Adipose tissue (tissue), 3 donors: Measurements from ENCODE around the gene TJP3. TPM values are rescaled to one million over a fixed set of nuclear protein-coding genes. Genes with fewer than 3 reads are reported as not detected.

ENCODE experiments used
- H3K27ac ChIP-seq: one replicate; pipeline ENCODE4 v1.5.1; 2013; ENCODE audit warnings: low read depth, low read length
- WGBS, 3 donors: extraction: QIAGEN DNeasy Blood & Tissue Kit; methylation state at CpG; one replicate each; pipeline ENCODE4 v1.1.7; 2013; 5-methylcytosine and 5-hydroxymethylcytosine counted together
- polyA plus RNA-seq, 3 donors: library from polyadenylated mRNA; stranded (reverse); fragments of 200-250 nt; gene quantifications; one replicate each; pipeline ENCODE4 v1.2.3, GENCODE V29; 2013
- donor health status: healthy with polysubstance abuse.
- donor health status: Bipolar disorder and iron deficiency.
- donor health status: healthy.

Gene TJP3
- polyA plus RNA-seq, 3 donors, result 0.45 to 7.4 (median 4.2) TPM

DNA sequence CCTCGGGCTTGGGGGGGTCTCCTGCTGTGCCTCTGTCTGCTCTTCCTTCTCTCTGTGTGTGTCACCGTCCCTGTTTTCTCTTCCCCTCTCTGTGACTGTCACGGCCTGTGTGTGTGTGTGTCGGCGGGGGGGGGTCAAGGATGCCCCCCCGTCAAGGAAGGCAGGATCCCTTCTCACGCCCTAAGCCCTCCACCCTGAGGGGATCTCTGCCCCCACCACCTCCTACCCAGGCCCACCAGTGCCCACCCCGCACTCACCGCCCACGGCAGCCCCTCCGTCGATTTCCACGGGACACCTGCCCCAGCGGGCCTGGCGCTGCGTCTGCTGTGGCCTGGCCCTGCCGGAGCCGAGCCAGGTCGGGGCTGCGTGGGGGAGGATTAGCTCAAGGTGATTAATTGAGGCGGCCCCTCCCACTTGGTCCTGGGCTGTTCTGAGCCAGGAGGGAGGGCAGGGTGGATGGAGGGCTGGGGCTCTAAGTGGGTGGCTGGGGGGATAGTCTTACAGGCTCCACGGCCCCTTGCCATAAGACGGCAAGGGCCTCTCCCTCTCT lies 63.8 kb downstream of the TJP3 start, which contains the start of gene RAX2:
RAX2 (minus strand) TSS at position 323 of the 550 bp plus-strand sequence. CDS start 486 bp downstream, outside the sequence.
- no peak within 1 kb of the TSS for H3K27ac ChIP-seq
- 18 to 53% (median 39%) methylated on average over 19 to 23 of the region's 23 CpGs for WGBS, 3 donors

DNA sequence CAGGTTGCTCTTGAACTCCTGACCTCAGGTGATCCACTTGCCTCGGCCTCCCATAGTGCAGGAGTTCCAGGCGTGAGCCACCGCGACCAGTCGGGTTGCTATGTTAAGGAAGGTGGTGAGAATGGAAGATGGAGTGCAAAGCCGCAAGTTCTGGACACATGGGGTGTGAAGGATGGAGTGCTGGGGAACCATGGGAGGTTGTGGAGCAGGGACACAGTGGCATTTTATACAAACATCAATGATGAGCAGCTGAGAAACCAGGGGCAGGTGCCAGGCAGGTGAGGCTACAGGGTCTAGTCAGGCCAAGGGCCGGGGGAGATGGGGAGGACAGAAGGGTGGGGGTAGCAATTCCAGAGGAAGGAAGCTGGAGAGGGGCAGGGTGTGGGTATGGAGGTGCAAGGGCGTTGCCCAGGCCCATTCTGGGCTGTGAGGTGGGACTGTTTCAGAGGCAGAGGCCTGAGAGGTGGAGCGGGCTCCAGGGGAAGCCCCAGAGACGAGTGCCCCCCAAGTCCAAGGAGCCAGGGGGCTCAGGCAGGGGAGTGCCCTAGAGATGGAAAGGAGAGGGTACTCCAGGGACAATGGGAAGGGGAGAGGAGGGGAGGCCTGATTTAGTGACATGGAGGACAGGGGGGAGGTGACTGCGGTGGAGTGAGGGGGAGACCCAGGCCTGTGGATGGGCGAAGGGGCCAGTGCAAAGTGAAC lies 65.8 kb downstream of the TJP3 start:
- no peak overlapping the region for H3K27ac ChIP-seq
- 83 to 87% (median 84%) methylated on average over 12 of the region's 12 CpGs for WGBS, 3 donors

DNA sequence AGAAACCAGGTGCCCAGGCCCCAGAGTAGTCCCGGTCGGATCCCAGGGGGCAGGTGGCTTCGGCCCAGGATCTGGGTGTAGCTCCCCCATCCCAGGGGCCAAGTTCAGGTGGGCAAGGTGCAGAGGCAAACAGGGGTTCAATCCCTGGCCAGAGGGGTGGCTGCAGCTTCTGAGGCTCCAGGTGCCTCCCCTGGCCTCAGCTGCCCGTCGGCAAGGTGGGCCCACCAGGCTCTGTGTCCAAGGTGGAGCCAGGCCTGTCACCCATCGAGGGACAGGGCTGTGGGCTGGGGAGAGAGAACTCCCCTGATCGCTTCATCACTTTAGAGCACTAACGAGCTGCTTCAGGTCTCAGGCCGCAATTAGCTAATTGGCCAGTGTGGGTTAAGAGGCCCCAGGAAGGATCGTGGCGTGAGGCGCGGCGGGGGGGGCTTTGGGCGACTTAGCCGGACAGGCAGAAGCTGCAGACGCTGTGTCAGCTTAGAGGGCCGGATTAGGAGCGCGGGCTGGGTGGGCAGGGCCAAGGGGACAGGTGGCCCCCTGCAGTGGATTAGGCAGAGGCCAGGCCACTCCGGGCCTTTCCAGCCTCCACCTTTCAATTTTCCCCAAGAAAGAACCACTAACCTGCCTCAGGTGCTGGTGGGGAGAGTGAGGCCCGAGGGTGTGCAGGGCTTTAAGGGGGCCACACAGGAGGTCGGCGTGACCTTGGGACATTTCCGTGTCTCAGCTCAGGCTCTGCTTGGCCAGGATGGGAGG lies 66.6 kb downstream of the TJP3 start:
- H3K27ac ChIP-seq, result no peak overlapping the region
- 54 to 66% (median 66%) methylated on average over 24 to 25 of the region's 25 CpGs for WGBS, 3 donors

DNA sequence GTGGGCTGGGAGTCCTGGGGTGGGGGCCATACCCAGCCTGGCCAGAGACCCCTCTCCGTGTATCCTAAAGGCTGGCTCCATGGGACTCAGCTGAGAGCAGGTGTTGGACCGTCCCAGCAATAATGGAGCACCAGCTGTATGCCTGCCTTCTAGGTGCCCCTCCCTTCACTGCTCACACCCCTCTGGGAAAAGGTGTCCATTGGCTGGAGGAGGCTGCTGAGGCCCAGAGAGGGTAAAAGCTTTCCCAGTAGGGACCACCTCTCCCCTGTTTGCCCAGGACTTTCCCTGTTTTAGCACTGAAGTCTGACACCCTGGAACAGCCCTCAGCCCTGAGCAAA lies 67.2 kb downstream of the TJP3 start:
- WGBS, 3 donors, result 79 to 96% (median 89%) methylated on average over 2 of the region's 2 CpGs
- H3K27ac ChIP-seq, result no peak overlapping the region

DNA sequence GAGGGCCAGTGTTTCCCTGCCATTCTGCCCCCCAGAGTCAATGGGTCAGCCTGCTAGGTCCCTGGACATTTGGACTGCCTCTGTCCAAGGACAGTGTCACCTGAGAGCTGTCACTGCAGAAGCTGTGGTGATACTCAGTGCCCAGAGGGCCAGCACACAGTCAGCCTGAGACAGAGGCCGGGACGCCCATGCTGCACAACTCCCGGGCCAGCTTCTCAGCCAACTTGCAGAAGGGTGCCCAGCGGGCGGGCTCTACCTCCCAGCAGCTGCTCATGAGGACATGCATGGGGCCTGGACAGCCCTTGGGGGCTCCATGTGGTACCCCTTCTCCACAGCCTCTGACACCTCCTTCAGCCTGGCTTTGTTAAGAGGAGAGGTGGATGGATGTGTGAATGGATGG lies 67.6 kb downstream of the TJP3 start:
- no peak overlapping the region for H3K27ac ChIP-seq
- 90 to 94% (median 93%) methylated on average over 5 of the region's 5 CpGs for WGBS, 3 donors

DNA sequence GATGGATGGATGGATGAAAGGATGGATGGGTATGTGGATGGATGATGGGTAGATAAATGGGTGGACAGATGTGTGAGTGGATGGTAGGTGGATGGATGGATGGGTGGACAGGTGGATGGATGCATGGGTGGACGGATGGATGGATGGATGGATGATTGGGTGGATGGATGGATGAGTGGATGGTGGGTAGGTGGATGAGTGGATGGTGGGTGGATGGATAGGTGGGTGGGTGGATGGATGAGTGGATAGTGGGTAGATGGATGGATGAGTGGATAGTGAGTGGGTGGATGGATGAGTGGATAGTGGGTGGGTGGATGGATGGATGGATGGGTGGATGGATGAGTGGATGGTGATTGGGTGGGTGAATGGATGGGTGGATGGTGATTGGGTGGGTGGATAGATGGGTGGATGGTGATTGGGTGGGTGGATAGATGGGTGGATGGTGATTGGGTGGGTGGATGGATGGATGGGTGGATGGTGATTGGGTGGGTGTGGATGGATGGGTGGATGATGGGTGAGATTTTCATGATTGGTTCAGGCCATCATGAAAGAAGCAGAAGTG lies 68.4 kb downstream of the TJP3 start:
- 81 to 95% (median 86%) methylated on average over 1 of the region's 1 CpG for WGBS, 3 donors
- no peak overlapping the region for H3K27ac ChIP-seq

DNA sequence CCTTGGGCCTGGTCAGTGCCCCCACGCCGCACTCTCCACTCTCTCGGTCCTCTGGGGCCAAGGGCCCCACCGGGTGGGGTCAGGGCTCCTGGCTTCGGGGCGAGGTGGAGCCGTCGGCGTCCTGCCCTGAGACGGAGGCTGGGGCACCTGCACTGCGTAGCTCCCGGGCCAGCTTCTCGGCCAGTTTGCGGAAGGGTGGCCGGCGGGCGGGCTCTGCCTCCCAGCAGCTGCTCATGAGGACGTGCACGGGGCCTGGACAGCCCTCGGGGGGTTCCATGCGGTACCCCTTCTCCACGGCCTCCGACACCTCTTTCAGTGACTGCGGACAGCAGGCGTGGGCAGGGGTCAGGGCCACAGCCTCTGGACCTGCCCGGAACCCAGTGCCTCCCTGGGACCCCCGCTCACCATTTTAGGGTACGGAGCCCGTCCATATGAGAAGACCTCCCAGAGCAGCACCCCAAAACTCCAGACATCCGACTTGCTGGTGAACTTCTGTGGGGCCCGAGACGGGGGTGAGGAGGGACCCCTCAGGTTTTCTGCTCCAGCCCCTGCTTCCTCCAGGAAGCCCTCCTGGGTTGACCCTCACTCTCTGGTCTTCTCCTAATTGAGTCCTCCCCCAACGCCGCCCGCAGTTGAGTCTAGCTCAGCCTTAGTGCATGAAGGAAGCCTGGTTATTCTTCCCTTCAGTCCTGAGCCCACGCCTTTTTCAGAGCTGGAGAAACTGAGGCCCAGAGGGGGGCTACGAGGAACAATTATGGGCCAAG lies 70.1 kb downstream of the TJP3 start:
- WGBS, 3 donors, result 86 to 90% (median 90%) methylated on average over 27 to 37 of the region's 37 CpGs

DNA sequence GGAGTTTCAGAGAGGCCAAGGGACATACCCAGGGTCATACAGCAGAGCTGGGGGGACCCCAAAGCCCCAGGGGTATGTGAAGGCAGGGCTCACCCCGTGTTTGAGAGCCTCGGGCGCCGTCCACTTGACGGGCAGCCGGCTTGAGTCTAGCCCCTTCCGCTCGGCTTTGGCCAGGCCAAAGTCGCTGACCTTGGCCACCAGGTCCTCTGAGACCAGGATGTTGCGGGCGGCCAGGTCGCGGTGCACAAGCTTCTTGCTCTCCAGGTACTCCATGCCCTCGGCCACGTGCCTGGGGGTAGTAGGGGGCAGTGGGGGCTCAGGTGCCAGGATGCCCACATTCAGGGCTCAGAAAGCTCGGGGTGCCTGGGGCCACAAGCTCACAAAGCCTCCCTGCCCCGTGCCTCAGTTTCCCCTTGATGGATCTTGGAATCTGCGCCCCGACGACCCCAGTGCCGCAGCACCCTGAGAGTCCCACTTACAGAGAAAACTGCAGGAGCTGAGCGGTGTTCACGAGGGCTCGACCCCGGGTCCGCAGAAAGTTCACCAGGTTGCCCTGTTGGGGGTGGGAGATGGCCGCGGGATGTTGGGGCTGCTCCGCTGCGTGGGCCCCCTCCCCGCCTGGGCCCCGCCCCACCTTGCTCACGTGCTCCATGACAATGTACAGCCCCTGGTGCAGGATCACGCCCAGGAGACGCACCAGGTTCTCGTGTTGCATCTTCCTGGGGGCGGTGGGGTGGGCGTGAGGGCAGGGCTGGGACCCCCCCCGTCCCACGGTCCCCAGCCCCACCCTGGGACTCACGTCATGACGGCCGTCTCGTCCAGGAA lies 70.9 kb downstream of the TJP3 start:
- WGBS, 3 donors, result 66 to 77% (median 73%) methylated on average over 43 to 44 of the region's 44 CpGs
- no peak overlapping the region for H3K27ac ChIP-seq

More for the DNA sequence above, 70.1 kb downstream of the TJP3 start:
- H3K27ac ChIP-seq, result no peak overlapping the region

DNA sequence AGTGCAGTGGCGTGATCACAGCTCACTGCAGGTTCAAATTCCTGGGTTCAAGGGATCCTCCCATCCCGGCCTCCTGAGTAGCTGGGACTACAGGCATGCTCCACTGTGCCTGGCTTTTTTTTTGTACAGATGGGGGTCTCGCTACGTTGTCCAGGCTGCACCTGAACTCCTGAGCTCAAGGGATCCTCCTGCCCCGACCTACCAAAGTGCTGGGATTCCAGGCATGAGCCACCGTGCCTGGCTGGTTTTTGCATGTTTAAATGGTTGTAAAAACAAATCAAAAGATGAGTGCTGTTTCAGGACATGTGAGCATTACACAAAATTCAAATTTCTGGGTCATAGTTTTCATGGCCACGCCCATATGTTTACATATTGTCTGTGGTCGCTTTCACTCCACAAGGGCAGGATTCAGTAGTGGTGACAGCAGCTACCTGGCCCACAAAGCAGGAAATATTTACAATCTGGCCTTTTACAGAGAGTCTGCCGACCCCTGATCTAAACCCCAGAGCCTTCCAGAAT lies 72.7 kb downstream of the TJP3 start:
- H3K27ac ChIP-seq, result no peak overlapping the region
- 89 to 92% (median 91%) methylated on average over 9 of the region's 9 CpGs for WGBS, 3 donors

DNA sequence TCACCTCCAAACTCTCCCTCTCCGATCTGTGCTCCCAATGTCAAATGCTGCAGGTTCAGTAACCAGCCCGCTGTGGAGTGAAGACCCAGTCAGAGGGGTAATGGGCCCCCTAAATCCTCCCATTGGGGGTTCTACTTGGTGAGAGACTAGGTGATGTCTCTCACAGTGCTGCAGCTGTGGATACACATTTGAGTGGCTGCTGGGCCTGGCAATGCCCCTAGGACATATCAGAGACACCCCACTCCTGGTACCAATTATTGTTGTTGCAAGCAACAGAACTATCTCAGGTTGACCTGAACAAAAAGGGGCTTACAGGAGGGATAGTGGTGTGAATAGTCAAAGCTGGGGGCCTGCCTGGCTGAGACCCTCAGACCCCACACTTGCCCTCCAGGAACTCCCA lies 73.4 kb downstream of the TJP3 start:
- no peak overlapping the region for H3K27ac ChIP-seq
- 95 to 97% (median 96%) methylated on average over 2 of the region's 2 CpGs for WGBS, 3 donors

DNA sequence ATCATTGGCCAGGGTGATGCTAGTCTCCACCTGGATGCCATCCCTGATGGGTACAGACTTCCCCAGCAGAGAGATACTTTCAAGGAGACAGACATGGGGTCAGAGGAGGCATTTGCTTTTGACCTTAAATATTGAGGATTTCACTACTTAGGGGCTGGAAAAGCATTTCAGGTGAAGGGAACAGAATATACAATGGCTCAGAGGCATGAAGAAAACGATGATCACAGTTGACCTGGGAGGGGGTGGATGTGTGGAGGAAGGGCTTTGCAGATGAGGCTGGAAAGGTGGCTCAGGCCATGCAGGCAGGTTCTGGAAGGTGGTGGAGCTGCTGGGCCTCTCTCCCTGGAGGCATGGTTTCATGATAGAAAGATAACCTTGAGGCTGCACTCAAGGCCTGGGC lies 74.1 kb downstream of the TJP3 start:
- WGBS, 3 donors, result 93 to 95% (median 94%) methylated on average over 1 of the region's 1 CpG
- H3K27ac ChIP-seq, result no peak overlapping the region

DNA sequence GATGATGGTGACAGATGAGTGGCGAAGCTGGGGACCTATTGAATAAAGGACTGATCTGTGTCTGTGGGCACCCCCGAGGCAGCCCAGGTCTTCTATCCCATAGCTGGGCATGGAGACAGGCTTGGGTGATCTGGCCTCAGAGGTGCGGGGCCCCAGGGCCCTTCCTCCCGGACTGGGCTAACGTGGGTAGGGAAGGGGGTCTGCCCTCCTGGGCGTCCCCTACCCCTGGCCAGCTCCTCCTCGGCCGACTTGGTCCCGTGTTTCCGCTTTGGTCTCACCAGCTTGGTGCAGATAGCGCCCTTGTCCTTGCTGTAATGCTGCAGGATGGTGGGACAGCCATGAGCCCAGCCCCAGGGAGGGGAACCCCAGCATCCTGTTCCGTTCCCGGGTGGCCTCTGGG lies 74.7 kb downstream of the TJP3 start:
- WGBS, 3 donors, result 85 to 90% (median 90%) methylated on average over 13 of the region's 13 CpGs

DNA sequence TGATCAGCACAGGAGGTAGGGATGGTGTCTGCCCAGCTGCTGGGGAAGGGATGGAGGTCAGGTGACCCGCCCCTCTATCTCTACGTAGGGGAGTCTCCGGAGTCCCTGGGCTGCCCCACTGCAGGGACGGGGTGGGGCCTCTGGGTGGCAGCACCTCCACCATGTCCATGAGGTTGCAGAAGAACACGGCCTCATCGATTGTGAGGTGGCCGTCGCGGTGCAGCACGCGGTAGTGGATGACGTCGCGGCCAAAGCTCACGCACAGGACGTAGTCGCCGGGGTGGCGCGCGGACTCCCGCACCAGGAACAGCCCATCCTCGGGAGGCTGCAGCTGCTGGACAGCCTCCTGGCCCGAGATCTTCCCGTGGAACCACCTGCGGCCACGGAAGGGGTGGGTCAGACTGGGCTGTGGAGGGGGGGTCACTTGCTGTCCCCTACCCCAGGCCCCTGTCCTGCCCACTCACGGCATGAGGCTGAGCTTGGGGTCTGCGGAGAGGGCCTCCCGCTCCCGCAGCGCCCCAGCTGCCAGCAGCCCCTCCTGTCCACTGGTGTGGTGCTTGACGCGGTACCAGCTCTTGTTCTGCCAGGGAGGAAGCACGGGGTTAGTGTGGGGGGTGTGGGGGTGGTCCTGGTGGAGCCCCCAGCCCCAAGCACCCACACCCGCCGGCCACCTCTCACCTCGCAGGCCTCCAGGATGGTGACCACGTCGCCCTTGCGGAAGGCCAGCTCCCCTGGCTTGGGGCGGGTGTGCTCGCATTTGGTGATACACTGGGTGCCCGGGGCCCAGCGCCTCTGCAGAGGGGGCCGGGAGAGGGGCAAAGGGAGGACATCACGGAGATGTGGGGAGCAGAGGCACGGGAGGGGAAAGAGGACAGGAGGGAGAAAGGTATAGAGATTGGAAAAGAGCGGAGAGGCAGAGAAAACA lies 75.7 kb downstream of the TJP3 start:
- 71 to 84% (median 78%) methylated on average over 48 to 49 of the region's 49 CpGs for WGBS, 3 donors
- no peak overlapping the region for H3K27ac ChIP-seq

More for the DNA sequence above, 74.7 kb downstream of the TJP3 start:
- H3K27ac ChIP-seq, result no peak overlapping the region

DNA sequence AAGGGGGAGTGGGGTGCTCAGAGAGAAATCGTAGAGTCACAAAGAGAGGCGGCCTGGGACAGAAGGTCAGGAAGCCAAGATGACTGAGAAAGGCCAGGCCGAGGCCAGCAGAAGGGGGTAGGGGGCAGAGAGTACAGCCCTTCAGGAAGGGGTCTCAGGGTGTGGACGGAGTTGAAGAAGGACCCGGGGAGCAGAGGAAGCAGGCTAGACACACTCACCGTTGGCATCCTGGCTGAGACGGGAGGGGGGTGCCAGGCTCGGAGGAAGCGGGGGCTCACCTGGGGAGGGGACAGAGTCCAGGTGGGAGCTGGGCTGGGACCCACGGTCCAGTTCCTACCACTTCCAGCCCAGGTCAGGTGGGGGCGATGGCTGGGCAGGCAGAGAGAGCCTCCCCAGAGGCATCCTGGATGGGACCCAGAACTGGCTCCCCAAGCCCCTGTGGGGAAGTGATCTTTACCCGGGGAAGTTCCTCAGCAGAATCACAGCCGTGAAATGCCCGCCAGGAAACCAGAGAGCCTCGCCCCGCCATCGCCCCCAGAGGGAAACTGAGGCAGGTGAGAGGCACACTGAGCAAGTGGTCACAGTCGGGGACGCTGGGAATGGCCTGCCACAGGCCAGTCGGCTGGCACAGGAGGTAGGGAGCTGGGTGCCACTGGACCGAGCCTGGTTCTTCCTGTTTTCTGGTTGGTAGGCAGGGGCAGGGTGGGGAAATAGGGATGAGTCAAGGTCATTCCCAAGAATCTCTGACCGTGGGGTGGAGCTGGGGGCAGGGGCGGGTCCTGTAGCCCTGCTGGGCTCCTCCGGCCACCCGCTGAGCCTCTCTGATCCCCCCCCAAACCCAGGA lies 76.6 kb downstream of the TJP3 start:
- 19 to 38% (median 23%) methylated on average over 25 of the region's 25 CpGs for WGBS, 3 donors
- H3K27ac ChIP-seq, result no peak overlapping the region

DNA sequence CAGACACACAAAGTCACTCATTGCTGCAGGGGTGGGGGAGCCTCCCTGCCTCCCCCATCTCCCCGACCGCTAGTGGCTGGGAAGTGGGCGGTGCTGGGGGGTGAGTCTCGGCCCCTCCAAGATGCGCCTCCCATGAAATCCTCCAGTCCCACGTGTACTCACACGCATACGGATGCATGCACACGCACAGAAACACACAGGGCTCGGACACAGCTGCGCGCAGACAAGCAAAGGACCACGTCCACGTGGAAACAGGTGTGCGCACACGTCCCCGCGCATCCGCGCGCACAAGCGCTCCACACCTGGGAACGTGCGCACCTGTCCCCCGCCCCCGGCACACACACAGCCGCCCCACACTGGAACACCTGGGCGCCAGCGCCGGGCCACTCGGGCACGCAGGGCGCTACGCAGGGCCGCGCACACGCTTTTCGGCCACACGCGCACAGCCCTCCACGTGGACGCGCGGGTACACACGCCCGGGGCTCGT lies 77.3 kb downstream of the TJP3 start:
- H3K27ac ChIP-seq, result no peak overlapping the region
- 1 to 2% (median 1%) methylated on average over 31 to 47 of the region's 47 CpGs for WGBS, 3 donors
